ENCODE measurements around the gene SIRPA.

SIRPA gene

GRCh38 chr20:1870792-1871550 is 24.2 kb upstream of the SIRPA start:
- no peak for DNase-seq

GRCh38 chr20:1871807-1872458 is 23.3 kb upstream of the SIRPA start:
- no peak for DNase-seq

GRCh38 chr20:1872459-1873097 is 22.6 kb upstream of the SIRPA start:
- DNase-seq, result no peak

- no peak for DNase-seq
Measured at GRCh38 chr20:1874450-1875182, 20.6 kb upstream of the SIRPA start.

- DNase-seq, result no peak
Measured at GRCh38 chr20:1875183-1875554, 20.0 kb upstream of the SIRPA start.

GRCh38 chr20:1875762-1876161 is 19.4 kb upstream of the SIRPA start:
- DNase-seq, result no peak

GRCh38 chr20:1876217-1876921 is 18.8 kb upstream of the SIRPA start:
- DNase-seq, result no peak

GRCh38 chr20:1876975-1877608 is 18.1 kb upstream of the SIRPA start:
- DNase-seq, result peak in 1 of 14 donors; percentile 28

- peak in 8 of 14 donors; percentile 8 to 62 (median 57) for DNase-seq
Measured at GRCh38 chr20:1877609-1878200, 17.5 kb upstream of the SIRPA start.

- DNase-seq, result no peak
Measured at GRCh38 chr20:1879369-1879768, 15.8 kb upstream of the SIRPA start.

- no peak for DNase-seq
Measured at GRCh38 chr20:1879934-1880333, 15.3 kb upstream of the SIRPA start.

- DNase-seq, result no peak
Measured at GRCh38 chr20:1880529-1881239, 14.5 kb upstream of the SIRPA start.

GRCh38 chr20:1881240-1881835 is 13.9 kb upstream of the SIRPA start:
- peak in 7 of 14 donors; percentile 19 to 64 (median 48) for DNase-seq

GRCh38 chr20:1882026-1882425 is 13.2 kb upstream of the SIRPA start:
- DNase-seq, result no peak

- DNase-seq, result peak in 1 of 14 donors; percentile 7
Measured at GRCh38 chr20:1883986-1884385, 11.2 kb upstream of the SIRPA start.

- no peak for DNase-seq
Measured at GRCh38 chr20:1885254-1885653, 10.0 kb upstream of the SIRPA start.

- DNase-seq, result no peak
Measured at GRCh38 chr20:1885940-1886693, 9.1 kb upstream of the SIRPA start.

GRCh38 chr20:1887321-1887720 is 7.9 kb upstream of the SIRPA start:
- peak in 1 of 14 donors; percentile 84 for DNase-seq

- no peak for DNase-seq
Measured at GRCh38 chr20:1887756-1888155, 7.5 kb upstream of the SIRPA start.

Data from C1 segment of cervical spinal cord (tissue), 14 donors.